IMR-90 (cell line): ENCODE measurements around the gene MEIKIN. TPM values are rescaled to one million over a fixed set of nuclear protein-coding genes. Genes with fewer than 3 reads are reported as not detected.
"Not testable (repeated sequence)": the region's sequence is repeated elsewhere in the genome, so short reads cannot be mapped to it uniquely, and the experiment has no call there.

Experiments
- ATAC-seq: fragments of 200-7000 bp; cut with Tn5 transposase; 2 replicates; pipeline ENCODE4 v1.9.1; 2020; ENCODE audit warnings: low read depth, mild to moderate bottlenecking, moderate library complexity
- BruUV-seq: library from RNA; stranded (reverse); fragments of 400-500 nt; replicated peaks from 2 replicates; lab custom pipeline; 2021; lab: Mats Ljungman, UMichigan
- CTCF ChIA-PET: fragments of 300-600 bp; formaldehyde crosslinking; extraction: SDS; loops from one replicate; lab custom pipeline; 2021; ENCODE audit warnings: antibody characterized with exemption; lab: Yijun Ruan, JAX
- POLR2A ChIA-PET: fragments of 300-600 bp; sonication (Branson Sonifier 250); formaldehyde crosslinking; loops from one replicate; lab custom pipeline; 2022; ENCODE audit warnings: antibody characterized with exemption; ENCODE audit not compliant: unreplicated experiment; lab: Charles Lee
- DNase-seq: peaks from one replicate; pipeline ENCODE4 v3.0.0; 2013
- H2AFZ ChIP-seq: replicated peaks from 2 replicates; pipeline ENCODE3; 2013; ENCODE audit warnings: low read length, mild to moderate bottlenecking; ENCODE audit not compliant: poor library complexity
- H2AK5ac ChIP-seq: 2 replicates; pipeline ENCODE4 v1.6.1; 2013; ENCODE audit warnings: low read depth, low read length, inconsistent platforms
- H2AK9ac ChIP-seq: replicated peaks from 2 replicates; pipeline ENCODE3; 2013; ENCODE audit warnings: mild to moderate bottlenecking, low read depth, low read length, moderate library complexity; ENCODE audit not compliant: poor library complexity
- H2BK120ac ChIP-seq: 2 replicates; pipeline ENCODE4 v1.6.1; 2013; ENCODE audit warnings: low read depth, low read length, inconsistent platforms
- H2BK15ac ChIP-seq: 3 replicates; pipeline ENCODE4 v1.6.1; 2013; ENCODE audit warnings: low read depth, low read length, inconsistent platforms
- H2BK20ac ChIP-seq: 2 replicates; pipeline ENCODE4 v1.6.1; 2013; ENCODE audit warnings: low read depth, mild to moderate bottlenecking, inconsistent platforms, low read length, moderate library complexity
- H2BK5ac ChIP-seq: 2 replicates; pipeline ENCODE4 v1.6.1; 2013; ENCODE audit warnings: mild to moderate bottlenecking, low read depth, low read length, inconsistent platforms; ENCODE audit not compliant: poor library complexity, severe bottlenecking
- H3K14ac ChIP-seq: replicated peaks from 2 replicates; pipeline ENCODE4 v1.6.1; 2013; ENCODE audit warnings: low read depth, low read length, inconsistent platforms
- H3K18ac ChIP-seq: 2 replicates; pipeline ENCODE4 v1.6.1; 2013; ENCODE audit warnings: low read depth, low read length, control low read depth
- H3K23ac ChIP-seq: 2 replicates; pipeline ENCODE4 v1.6.1; 2013; ENCODE audit warnings: low read depth, low read length, inconsistent platforms
- H3K27ac ChIP-seq: 2 replicates; pipeline ENCODE4 v1.5.1; 2013; ENCODE audit warnings: mild to moderate bottlenecking, control low read depth, low read length; ENCODE audit not compliant: insufficient read depth
- H3K27me3 ChIP-seq: 2 replicates; pipeline ENCODE4 v1.6.1; 2013; ENCODE audit warnings: low read length; ENCODE audit not compliant: control insufficient read depth, insufficient read depth
- H3K36me3 ChIP-seq: 2 replicates; pipeline ENCODE4 v1.6.1; 2013; ENCODE audit warnings: low read length, mixed read lengths; ENCODE audit not compliant: control insufficient read depth, insufficient read depth
- H3K4ac ChIP-seq: 2 replicates; pipeline ENCODE4 v1.6.1; 2013; ENCODE audit warnings: low read depth, low read length, inconsistent platforms
- H3K4me1 ChIP-seq: 2 replicates; pipeline ENCODE4 v1.6.1; 2013; ENCODE audit warnings: low read length, mixed read lengths; ENCODE audit not compliant: control insufficient read depth, insufficient read depth
- H3K4me2 ChIP-seq: 2 replicates; pipeline ENCODE4 v1.6.1; 2013; ENCODE audit warnings: low read depth, mild to moderate bottlenecking, control low read depth, low read length, moderate library complexity
- H3K4me3 ChIP-seq: 2 replicates; pipeline ENCODE4 v1.5.1; 2013; ENCODE audit warnings: low read depth, mild to moderate bottlenecking, control low read depth, low read length, moderate library complexity; ENCODE audit not compliant: insufficient read depth
- H3K56ac ChIP-seq: 2 replicates; pipeline ENCODE4 v1.6.1; 2013; ENCODE audit warnings: low read length, inconsistent platforms; ENCODE audit not compliant: insufficient read depth; ENCODE audit errors: extremely low read depth
- H3K79me1 ChIP-seq, 2 experiments: 2 replicates each; pipeline ENCODE4 v1.6.1; 2013; ENCODE audit warnings: low read length in 2 of 2, inconsistent platforms in 1 of 2, low read depth in 1 of 2
- H3K9ac ChIP-seq: 2 replicates; pipeline ENCODE4 v1.6.1; 2013; ENCODE audit warnings: low read depth, low read length, control low read depth
- H3K9me1 ChIP-seq: 2 replicates; pipeline ENCODE4 v1.6.1; 2013; ENCODE audit warnings: low read length, inconsistent platforms; ENCODE audit not compliant: insufficient read depth
- H3K9me3 ChIP-seq: 2 replicates; pipeline ENCODE4 v1.6.1; 2013; ENCODE audit warnings: low read length; ENCODE audit not compliant: control insufficient read depth, insufficient read depth
- H4K20me1 ChIP-seq: 2 replicates; pipeline ENCODE4 v1.6.1; 2013; ENCODE audit warnings: low read length, inconsistent platforms; ENCODE audit not compliant: insufficient read depth
- H4K5ac ChIP-seq: 2 replicates; pipeline ENCODE4 v1.6.1; 2013; ENCODE audit warnings: mild to moderate bottlenecking, low read depth, low read length, control low read depth
- H4K8ac ChIP-seq, 2 experiments: 2 replicates each; pipeline ENCODE4 v1.6.1; 2013; ENCODE audit warnings: low read depth in 2 of 2, low read length in 2 of 2, control low read depth in 1 of 2, inconsistent platforms in 1 of 2
- H4K91ac ChIP-seq: 2 replicates; pipeline ENCODE4 v1.6.1; 2013; ENCODE audit warnings: low read depth, low read length, inconsistent platforms; ENCODE audit not compliant: insufficient read depth
- WGBS, 2 experiments: methylation state at CpG; one replicate each; pipeline versions ENCODE4 v1.1.5 to v1.1.7; 2013; ENCODE audit warnings: missing lambda C conversion rate in 2 of 2; ENCODE audit not compliant: insufficient read length in 1 of 2; ENCODE audit errors: extremely low coverage in 2 of 2; 5-methylcytosine and 5-hydroxymethylcytosine counted together
- dilution Hi-C: fragments of 300-500 bp; cut with HindIII; formaldehyde crosslinking; loops from one replicate; pipeline ENCODE4 v1.14.3; 2018; ENCODE audit warnings: low sequenced_read_pairs; ENCODE audit not compliant: unreplicated experiment
- in situ Hi-C: fragments of 300-500 bp; cut with MboI; formaldehyde crosslinking; loops from 3 replicates; pipeline ENCODE4 v1.14.3; 2019; ENCODE audit warnings: low sequenced_read_pairs, inconsistent platforms, mixed read lengths
- intact Hi-C: fragments of 100-400 bp; cut with micrococcal nuclease; formaldehyde crosslinking; loops from 2 replicates; pipeline ENCODE4 v1.10.0; 2022
- polyA plus RNA-seq, 3 experiments: library from polyadenylated mRNA; depleted of rRNA; stranded (reverse); fragments of >200 nt; gene quantifications; 2 replicates each; pipeline ENCODE4 v1.2.3, GENCODE V29; 2012; ENCODE audit warnings: low replicate concordance in 1 of 3
- total RNA-seq: library from RNA; depleted of rRNA; stranded (reverse); fragments of >200 nt; gene quantifications from 2 replicates; pipeline ENCODE4 v1.2.3, GENCODE V29; 2012

MEIKIN gene
- total and polyA plus RNA-seq, 2 of the 4 experiments (the other 2 are of a cell fraction) = not detected

DNA sequence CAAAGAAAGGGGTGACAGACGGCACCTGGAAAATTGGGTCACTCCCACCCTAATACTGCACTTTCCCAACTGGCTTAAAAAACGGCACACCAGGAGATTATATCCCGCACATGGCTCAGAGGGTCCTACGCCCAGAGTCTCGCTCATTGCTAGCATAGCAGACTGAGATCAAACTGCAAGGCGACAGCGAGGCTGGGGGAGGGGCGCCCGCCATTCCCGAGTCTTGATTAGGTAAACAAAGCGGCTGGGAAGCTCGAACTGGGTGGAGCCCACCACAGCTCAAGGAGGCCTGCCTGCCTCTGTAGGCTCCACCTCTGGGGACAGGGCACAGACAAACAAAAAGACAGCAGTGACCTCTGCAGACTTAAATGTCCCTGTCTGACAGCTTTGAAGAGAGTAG lies 74.2 kb downstream of the MEIKIN start:
- H2BK20ac ChIP-seq, H3K27me3 ChIP-seq, H4K8ac ChIP-seq, H3K9me1 ChIP-seq, H3K27ac ChIP-seq, H2AK5ac ChIP-seq, BruUV-seq, H4K5ac ChIP-seq, H3K4me2 ChIP-seq, H3K18ac ChIP-seq, H2AFZ ChIP-seq, POLR2A ChIA-PET, H2BK15ac ChIP-seq, H2BK120ac ChIP-seq, H3K79me1 ChIP-seq, H3K23ac ChIP-seq, H3K14ac ChIP-seq, dilution Hi-C loops, ATAC-seq, H4K91ac ChIP-seq, H3K4me3 ChIP-seq, H3K4me1 ChIP-seq, H3K36me3 ChIP-seq, intact Hi-C loops, H3K9me3 ChIP-seq, H2AK9ac ChIP-seq, H3K56ac ChIP-seq, H3K9ac ChIP-seq, H2BK5ac ChIP-seq, in situ Hi-C loops, H4K20me1 ChIP-seq, CTCF ChIA-PET, H3K4ac ChIP-seq, DNase-seq: not testable (repeated sequence)
- WGBS, 2 experiments = no CpG with 5 or more reads among the region's 12 CpGs
